Fibroblast of lung (primary cell): ENCODE results near the gene PKP1.

Experiments used
- CTCF ChIP-seq, 2 donors: IDR thresholded peaks in 1 of 2; conservative IDR thresholded peaks in 1 of 2; 1 replicate in 1 of 2; 2 replicates in 1 of 2; pipeline ENCODE4 v1.5.1; 2011 to 2012; ENCODE audit warnings: low read length in 2 of 2, control low read depth in 1 of 2, inconsistent platforms in 1 of 2, low read depth in 1 of 2, mild to moderate bottlenecking in 1 of 2
- EZH2 ChIP-seq: IDR thresholded peaks from 2 replicates; pipeline ENCODE4 v1.5.1; 2012; ENCODE audit warnings: low read length, control low read depth, mild to moderate bottlenecking; ENCODE audit errors: missing control alignments

GRCh38 chr1:201347498-201348210, 64.3 kb downstream of the PKP1 start:
- TF ChIP-seq CTCF (conservative IDR thresholded peaks at IDR 0.05 in 1 of 2, IDR thresholded peaks at IDR 0.05 in 1 of 2; ENCODE audit: low read depth in 1 of 2, low read length in 2 of 2) (no peak), EZH2 (no peak)
